Gastrocnemius medialis (tissue), 4 donors: ENCODE data around the gene ERBB3. TPM values are rescaled to one million over a fixed set of nuclear protein-coding genes. Genes with fewer than 3 reads are reported as not detected.

Source experiments
- ATAC-seq, 2 donors: fragments of 150-250 bp; one replicate each; pipeline ENCODE4 v1.9.1; 2016
- DNase-seq, 2 donors: peaks; one replicate each; pipeline ENCODE4 v3.0.0-alpha.2; 2019
- H3K27ac ChIP-seq, 4 donors: fragments of 200-600 bp; sonication (generic); 1 replicate in 1 of 4; 2 replicates in 3 of 4; pipeline ENCODE4 v1.5.1; 2016 to 2018; ENCODE audit warnings: mild to moderate bottlenecking in 2 of 4, moderate library complexity in 1 of 4
- H3K27me3 ChIP-seq, 3 donors: fragments of 200-600 bp; sonication (generic) in 2 of 3; 1 replicate in 1 of 3; 2 replicates in 2 of 3; pipeline versions ENCODE4 v1.5.1 to v1.6.0; 2016 to 2019; ENCODE audit warnings: mild to moderate bottlenecking in 1 of 3, moderate library complexity in 1 of 3
- H3K36me3 ChIP-seq, 2 donors: fragments of 200-600 bp; sonication (generic) in 1 of 2; one replicate each; pipeline ENCODE4 v1.5.1; 2017 to 2018
- H3K4me1 ChIP-seq, 2 donors: fragments of 200-600 bp; sonication (generic) in 1 of 2; one replicate each; pipeline ENCODE4 v1.5.1; 2016 to 2017; ENCODE audit warnings: mild to moderate bottlenecking in 2 of 2
- H3K4me3 ChIP-seq, 4 donors: fragments of 200-600 bp; sonication (generic) in 3 of 4; 1 replicate in 1 of 4; 2 replicates in 3 of 4; pipeline ENCODE4 v1.5.1; 2016 to 2019; ENCODE audit warnings: mild to moderate bottlenecking in 2 of 4
- H3K9me3 ChIP-seq, 3 donors: fragments of 200-600 bp; sonication (generic) in 2 of 3; 1 replicate in 1 of 3; 2 replicates in 2 of 3; pipeline ENCODE4 v1.5.1; 2016 to 2019
- CTCF ChIP-seq, 5 experiments: fragments of 450-650 bp in 3 of 5; fragments of 200-600 bp in 2 of 5; sonication (generic) in 2 of 5; IDR thresholded peaks in 4 of 5; conservative IDR thresholded peaks in 1 of 5; 1 replicate in 4 of 5; 2 replicates in 1 of 5; pipeline ENCODE4 v1.5.1; 2016 to 2019; ENCODE audit warnings: antibody characterized with exemption in 5 of 5, mild to moderate bottlenecking in 3 of 5, moderate library complexity in 3 of 5
- POLR2A ChIP-seq, 2 donors: fragments of 450-650 bp; IDR thresholded peaks; one replicate each; pipeline ENCODE4 v1.6.1; 2017; ENCODE audit warnings: antibody characterized with exemption in 2 of 2, mild to moderate bottlenecking in 2 of 2, moderate library complexity in 2 of 2
- in situ Hi-C, 4 donors: fragments of 200-750 bp; cut with MboI; loops; one replicate each; pipeline versions ENCODE4 v1.15.0 to v1.8.0; 2017; ENCODE audit warnings: low sequenced_read_pairs in 4 of 4
- intact Hi-C: fragments of 100-400 bp; cut with DNase I; formaldehyde crosslinking; loops from one replicate; pipeline ENCODE4 v1.15.1; 2023; ENCODE audit warnings: low total_unique reads
- total RNA-seq, 4 donors: library from RNA; depleted of rRNA; stranded (reverse); fragments of >200 nt; gene quantifications; one replicate each; pipeline versions ENCODE4 v1.1.0 to v1.2.3, GENCODE V29; 2016

ERBB3 gene
- total RNA-seq, 4 donors from 2014 or later = 0.15 to 2.1 (median 1.1) TPM

- Histone ChIP-seq H3K4me1 (peaks cover 20 to 26% of the 10 kb centered on the region in 2 donors), H3K36me3 (peaks cover 2 to 35% of the 10 kb centered on the region in 2 donors), H3K27me3 (no peaks in the 10 kb centered on the region), H3K9me3 (no peaks in the 10 kb centered on the region), H3K4me3 (peak overlapping the region; percentile 77 to 98 (median 84)), H3K27ac (peak overlapping the region; percentile 85 to 93 (median 92))
- ATAC-seq = peak; percentile 32 to 37
- no peak for TF ChIP-seq CTCF (IDR thresholded peaks at IDR 0.05 in 4 of 5, conservative IDR thresholded peaks at IDR 0.05 in 1 of 5)
- TF ChIP-seq POLR2A (IDR thresholded peaks at IDR 0.05) = no peak
- in situ Hi-C loops = loop anchor here in 2 of 4 donors (10.0 kb wide), 1 partner anchor 60 kb away; the partner anchor contains the start of gene RPS26 (in 2 of the 2)
- intact Hi-C loops = loop anchor here (1.0 to 10.0 kb wide), 5 partner anchors 11 to 290 kb away; partner anchors contain the start of genes ORMDL2, RPL41, SARNP and SUOX
- no peak for DNase-seq
Observed at GRCh38 chr12:56104815-56105608, 25.0 kb downstream of the ERBB3 start.

- ATAC-seq (no peak), DNase-seq (no peak)
- no peak for TF ChIP-seq POLR2A (IDR thresholded peaks at IDR 0.05)
- no peak for TF ChIP-seq CTCF (IDR thresholded peaks at IDR 0.05 in 4 of 5, conservative IDR thresholded peaks at IDR 0.05 in 1 of 5)
- intact Hi-C loops = loop anchor here (2.0 to 10.0 kb wide), 3 partner anchors 27 to 291 kb away; partner anchors contain the start of genes ORMDL2 and SARNP
- in situ Hi-C loops = loop anchor here in 2 of 4 donors (10.0 kb wide), 1 partner anchor 61 kb away; the partner anchor contains the start of gene RPS26 (in 2 of the 2)
- H3K36me3 ChIP-seq = peaks cover 2 to 40% of the 10 kb centered on the region in 2 donors
- no peaks in the 10 kb centered on the region for H3K9me3 ChIP-seq
- peak overlapping the region; percentile 77 to 98 (median 84) for H3K4me3 ChIP-seq
- H3K27ac ChIP-seq = peak overlapping the region; percentile 85 to 93 (median 92)
- peaks cover 20 to 26% of the 10 kb centered on the region in 2 donors for H3K4me1 ChIP-seq
- no peaks in the 10 kb centered on the region for H3K27me3 ChIP-seq
Observed at GRCh38 chr12:56105609-56105902, 25.6 kb downstream of the ERBB3 start.

GRCh38 chr12:56107242-56107641, 27.3 kb downstream of the ERBB3 start:
- Histone ChIP-seq H3K36me3 (peaks cover 7 to 57% of the 10 kb centered on the region in 2 donors), H3K4me1 (peaks cover 20 to 26% of the 10 kb centered on the region in 2 donors), H3K9me3 (no peaks in the 10 kb centered on the region), H3K27ac (no peak overlapping the region), H3K4me3 (no peak overlapping the region), H3K27me3 (no peaks in the 10 kb centered on the region)
- intact Hi-C loops (loop anchor here (10.0 kb wide), 1 partner anchor 292 kb away; the partner anchor contains the start of genes ORMDL2 and SARNP), in situ Hi-C loops (loop anchor here in 2 of 4 donors (10.0 kb wide), 1 partner anchor 62 kb away; the partner anchor contains the start of gene RPS26 (in 2 of the 2))
- no peak for TF ChIP-seq CTCF (IDR thresholded peaks at IDR 0.05 in 4 of 5, conservative IDR thresholded peaks at IDR 0.05 in 1 of 5)
- no peak for TF ChIP-seq POLR2A (IDR thresholded peaks at IDR 0.05)
- DNase-seq = no peak
- no peak for ATAC-seq

GRCh38 chr12:56110571-56110970, 30.6 kb downstream of the ERBB3 start:
- Histone ChIP-seq H3K9me3 (no peaks in the 10 kb centered on the region), H3K4me3 (no peak overlapping the region), H3K27me3 (no peaks in the 10 kb centered on the region), H3K4me1 (peaks cover 8 to 12% of the 10 kb centered on the region in 2 donors), H3K27ac (no peak overlapping the region), H3K36me3 (peaks cover 7 to 69% of the 10 kb centered on the region in 2 donors)
- no peak for TF ChIP-seq POLR2A (IDR thresholded peaks at IDR 0.05)
- no peak for TF ChIP-seq CTCF (IDR thresholded peaks at IDR 0.05 in 4 of 5, conservative IDR thresholded peaks at IDR 0.05 in 1 of 5)
- intact Hi-C loops (no loop called here), in situ Hi-C loops (loop anchor here in 1 of 4 donors (10.0 kb wide), 1 partner anchor 114 kb away; the partner anchor contains the start of genes NABP2 and RNF41)
- no peak for ATAC-seq
- DNase-seq = no peak
